ENCODE results near the gene LMNTD1.

GRCh38 chr12:25566202-25566949 is 13.3 kb upstream of the LMNTD1 start:
- TF ChIP-seq ZBTB33 (IDR thresholded peaks at IDR 0.05; ENCODE audit: borderline replicate concordance, low read depth) (no peak), CTCF (IDR thresholded peaks at IDR 0.05) (no peak), NFIC (IDR thresholded peaks at IDR 0.05; ENCODE audit: borderline replicate concordance) (no peak), FOSL2 (IDR thresholded peaks at IDR 0.05; ENCODE audit: borderline replicate concordance, low read depth) (no peak), POLR2AphosphoS5 (IDR thresholded peaks at IDR 0.05; ENCODE audit: low read depth, low read length) (no peak), RXRA (IDR thresholded peaks at IDR 0.05; ENCODE audit: borderline replicate concordance, low read depth) (no peak), CHD2 (IDR thresholded peaks at IDR 0.05; ENCODE audit: low read length, partially characterized antibody) (no peak), SIN3A (IDR thresholded peaks at IDR 0.05; ENCODE audit: borderline replicate concordance, low read depth, low read length) (no peak), MAX (IDR thresholded peaks at IDR 0.05; ENCODE audit: low read depth) (no peak), TCF12 (IDR thresholded peaks at IDR 0.05) (no peak), REST (IDR thresholded peaks at IDR 0.05; ENCODE audit: low read depth, low read length) (no peak)
